OCI-LY1 (cell line): ENCODE data around the gene SIRT5.

Source experiments
- CTCF ChIP-seq: fragments of 200-600 bp; sonication (generic), shearing (Covaris generic); IDR thresholded peaks from 2 replicates; pipeline ENCODE4 v1.5.1; 2017; ENCODE audit warnings: mild to moderate bottlenecking, antibody characterized with exemption, low read length, moderate library complexity, mixed read lengths
- EZH2 ChIP-seq: fragments of 200-600 bp; sonication (generic), shearing (Covaris generic); IDR thresholded peaks from 2 replicates; pipeline ENCODE4 v1.8.0; 2017; ENCODE audit warnings: borderline replicate concordance, mixed run types, mild to moderate bottlenecking, antibody characterized with exemption, low read length, moderate library complexity, mixed read lengths

- no peak for TF ChIP-seq CTCF
- no peak for TF ChIP-seq EZH2
Measured at GRCh38 chr6:13597073-13597472, 22.7 kb downstream of the SIRT5 start.
